Inferior parietal cortex (tissue), 1 donor: ENCODE measurements around the gene SCAI.
"Not testable (repeated sequence)": the region's sequence is repeated elsewhere in the genome, so short reads cannot be mapped to it uniquely, and the experiment has no call there.

Experiments used
- DNase-seq: peaks from one replicate; pipeline ENCODE4 v3.0.0-alpha.2; 2016; ENCODE audit errors: extremely low spot score

The SCAI gene

GRCh38 chr9:125150349-125151245 is 7.3 kb upstream of the SCAI start:
- DNase-seq = no peak

GRCh38 chr9:125147401-125147951 is 4.1 kb upstream of the SCAI start:
- no peak for DNase-seq

GRCh38 chr9:125146247-125146646 is 2.9 kb upstream of the SCAI start:
- no peak for DNase-seq

GRCh38 chr9:125145425-125145824 is 2.1 kb upstream of the SCAI start:
- no peak for DNase-seq

GRCh38 chr9:125142560-125143376 is 560 bp downstream of the SCAI start:
- DNase-seq = no peak

- DNase-seq = no peak
Measured at GRCh38 chr9:125141751-125142150, 1.6 kb downstream of the SCAI start.

GRCh38 chr9:125141251-125141650 is 2.1 kb downstream of the SCAI start:
- DNase-seq = no peak

- no peak for DNase-seq
Measured at GRCh38 chr9:125140576-125140975, 2.8 kb downstream of the SCAI start.

GRCh38 chr9:125137200-125137599 is 6.1 kb downstream of the SCAI start:
- DNase-seq = no peak

GRCh38 chr9:125134976-125135375 is 8.4 kb downstream of the SCAI start:
- no peak for DNase-seq

GRCh38 chr9:125133403-125134329 is 9.7 kb downstream of the SCAI start:
- no peak for DNase-seq

- no peak for DNase-seq
Measured at GRCh38 chr9:125131778-125132177, 11.6 kb downstream of the SCAI start.

- peak; percentile 77 for DNase-seq
Measured at GRCh38 chr9:125126019-125126746, 17.1 kb downstream of the SCAI start.

GRCh38 chr9:125125523-125125922 is 17.8 kb downstream of the SCAI start:
- no peak for DNase-seq

GRCh38 chr9:125121146-125121545 is 22.2 kb downstream of the SCAI start:
- DNase-seq = no peak

- DNase-seq = no peak
Measured at GRCh38 chr9:125119643-125120286, 23.6 kb downstream of the SCAI start.

GRCh38 chr9:125118696-125119095 is 24.6 kb downstream of the SCAI start:
- not testable (repeated sequence) for DNase-seq

GRCh38 chr9:125114503-125114902 is 28.8 kb downstream of the SCAI start:
- not testable (repeated sequence) for DNase-seq

GRCh38 chr9:125110464-125110863 is 32.9 kb downstream of the SCAI start:
- DNase-seq = no peak

GRCh38 chr9:125108541-125108940 is 34.8 kb downstream of the SCAI start:
- DNase-seq = not testable (repeated sequence)
